ENCODE results near the gene ITCH.

Gene ITCH

GRCh38 chr20:34535857-34536256, 172.8 kb downstream of the ITCH start:
- Mint-ChIP-seq H3K36me3 (ENCODE audit: low read depth) (peaks cover 18% of the 10 kb centered on the region), H3K4me3 (no peak overlapping the region), H3K27me3 (no peaks in the 10 kb centered on the region), H3K9me3 (no peaks in the 10 kb centered on the region), H3K4me1 (no peaks in the 10 kb centered on the region), H3K27ac (no peak overlapping the region)
- ATAC-seq (no peak), DNase-seq (no peak)

GRCh38 chr20:34536798-34537394, 173.8 kb downstream of the ITCH start:
- peaks cover 23% of the 10 kb centered on the region for H3K36me3 Mint-ChIP-seq (ENCODE audit: low read depth)
- no peaks in the 10 kb centered on the region for H3K9me3 Mint-ChIP-seq
- no peak overlapping the region for H3K4me3 Mint-ChIP-seq
- H3K27ac Mint-ChIP-seq = no peak overlapping the region
- peak; percentile 30 for ATAC-seq
- no peaks in the 10 kb centered on the region for H3K27me3 Mint-ChIP-seq
- peaks cover 6% of the 10 kb centered on the region for H3K4me1 Mint-ChIP-seq
- peak; percentile 53 for DNase-seq

- no peak overlapping the region for H3K27ac Mint-ChIP-seq
- DNase-seq (no peak), ATAC-seq (no peak)
- H3K4me1 Mint-ChIP-seq = peaks cover 6% of the 10 kb centered on the region
- H3K36me3 Mint-ChIP-seq (ENCODE audit: low read depth) = peaks cover 21% of the 10 kb centered on the region
- H3K4me3 Mint-ChIP-seq = no peak overlapping the region
- H3K9me3 Mint-ChIP-seq = no peaks in the 10 kb centered on the region
- H3K27me3 Mint-ChIP-seq = no peaks in the 10 kb centered on the region
These were observed 174.6 kb downstream of the ITCH start for GRCh38 chr20:34537651-34538050.

DNA sequence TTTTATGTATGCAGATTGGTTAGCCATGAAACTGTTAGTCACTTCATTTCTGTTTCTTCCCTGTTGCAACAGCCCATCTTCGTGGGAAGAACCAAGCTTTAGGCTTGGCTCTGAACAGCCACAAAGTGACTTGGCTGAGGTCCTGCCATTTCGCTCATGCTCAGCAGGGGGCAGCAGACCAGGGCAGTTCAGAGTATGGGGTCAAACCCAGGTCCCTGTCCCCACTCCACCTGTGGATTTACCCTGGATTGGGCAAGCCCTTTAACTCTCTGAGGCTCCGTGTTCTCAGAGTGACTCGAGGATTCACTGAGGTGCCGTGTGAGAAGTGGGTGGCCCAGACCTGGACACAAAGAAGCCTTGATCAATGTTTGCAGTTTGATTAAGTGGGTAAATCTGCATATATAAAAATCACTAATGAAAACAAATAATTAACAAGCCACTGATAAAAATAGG, 175.6 kb downstream of the ITCH start:
- peaks cover 6% of the 10 kb centered on the region for H3K4me1 Mint-ChIP-seq
- DNase-seq (peak; percentile 67), ATAC-seq (peak; percentile 45)
- H3K27me3 Mint-ChIP-seq = no peaks in the 10 kb centered on the region
- H3K4me3 Mint-ChIP-seq = no peak overlapping the region
- no peaks in the 10 kb centered on the region for H3K9me3 Mint-ChIP-seq
- no peak overlapping the region for H3K27ac Mint-ChIP-seq
- H3K36me3 Mint-ChIP-seq (ENCODE audit: low read depth) = peaks cover 21% of the 10 kb centered on the region

DNA sequence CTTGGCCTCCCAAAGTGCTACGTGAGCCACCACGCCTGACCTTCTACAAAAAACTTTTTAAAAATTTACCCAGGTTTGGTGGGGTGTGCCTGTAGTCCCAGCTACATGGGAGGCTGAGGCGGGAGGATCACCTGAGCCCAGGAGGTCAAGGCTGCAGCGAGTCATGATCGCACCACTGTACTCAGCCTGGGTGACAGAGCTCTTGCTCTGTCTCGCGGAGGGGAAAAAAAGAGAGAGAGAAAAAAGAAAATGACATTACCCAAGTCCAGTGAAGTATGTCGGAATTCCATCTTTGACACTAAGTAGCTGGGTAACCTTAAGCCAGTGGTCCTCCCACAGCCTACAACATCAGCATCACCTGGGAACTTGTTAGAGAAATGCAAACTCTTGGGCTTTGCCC, 176.7 kb downstream of the ITCH start:
- ATAC-seq (no peak), DNase-seq (no peak)
- H3K9me3 Mint-ChIP-seq = no peaks in the 10 kb centered on the region
- H3K27ac Mint-ChIP-seq = no peak overlapping the region
- H3K4me3 Mint-ChIP-seq = no peak overlapping the region
- peaks cover 13% of the 10 kb centered on the region for H3K4me1 Mint-ChIP-seq
- H3K36me3 Mint-ChIP-seq (ENCODE audit: low read depth) = peaks cover 18% of the 10 kb centered on the region
- no peaks in the 10 kb centered on the region for H3K27me3 Mint-ChIP-seq

GRCh38 chr20:34540596-34541263, 177.7 kb downstream of the ITCH start:
- H3K4me1 Mint-ChIP-seq = peaks cover 13% of the 10 kb centered on the region
- H3K4me3 Mint-ChIP-seq = no peak overlapping the region
- H3K36me3 Mint-ChIP-seq (ENCODE audit: low read depth) = peaks cover 15% of the 10 kb centered on the region
- peak overlapping the region; percentile 84 for H3K27ac Mint-ChIP-seq
- no peaks in the 10 kb centered on the region for H3K27me3 Mint-ChIP-seq
- H3K9me3 Mint-ChIP-seq = no peaks in the 10 kb centered on the region
- ATAC-seq (no peak), DNase-seq (no peak)

DNA sequence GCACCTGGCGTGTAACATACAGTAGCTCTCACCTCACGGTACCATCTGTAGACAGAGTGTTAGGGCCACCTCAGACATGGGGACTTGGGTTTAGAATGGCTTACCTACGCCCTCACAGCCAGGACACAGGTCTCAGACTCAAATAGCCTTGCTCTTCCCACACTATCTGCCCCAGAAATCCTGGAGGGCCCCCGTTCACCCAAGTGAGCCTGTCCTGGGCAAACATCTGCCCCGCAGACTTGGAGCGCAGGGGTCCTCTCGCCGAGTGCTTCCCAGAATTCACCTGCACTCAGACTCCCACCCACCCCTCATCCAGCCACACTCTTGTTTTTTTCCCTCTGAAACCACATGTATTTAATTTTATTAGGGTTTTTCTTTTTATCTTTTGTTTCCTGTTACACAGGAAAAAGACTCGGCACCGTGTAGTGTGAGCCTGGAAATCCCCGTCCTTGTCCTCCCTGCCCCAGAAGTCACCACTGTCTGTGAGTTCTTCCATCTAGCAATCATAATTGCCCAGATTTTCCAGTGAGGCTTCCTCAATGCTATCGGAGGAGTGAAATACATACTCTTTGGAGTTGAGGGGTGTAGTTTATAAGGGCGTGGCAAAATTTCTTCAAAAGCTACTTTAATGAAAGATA, 178.3 kb downstream of the ITCH start:
- ATAC-seq (peak; percentile 26), DNase-seq (no peak)
- H3K9me3 Mint-ChIP-seq = no peaks in the 10 kb centered on the region
- peaks cover 13% of the 10 kb centered on the region for H3K4me1 Mint-ChIP-seq
- H3K4me3 Mint-ChIP-seq = no peak overlapping the region
- no peaks in the 10 kb centered on the region for H3K27me3 Mint-ChIP-seq
- peak overlapping the region; percentile 84 for H3K27ac Mint-ChIP-seq
- H3K36me3 Mint-ChIP-seq (ENCODE audit: low read depth) = peaks cover 15% of the 10 kb centered on the region

GRCh38 chr20:34541917-34542316, 178.8 kb downstream of the ITCH start:
- peak overlapping the region; percentile 84 for H3K27ac Mint-ChIP-seq
- no peaks in the 10 kb centered on the region for H3K27me3 Mint-ChIP-seq
- peaks cover 13% of the 10 kb centered on the region for H3K4me1 Mint-ChIP-seq
- DNase-seq (no peak), ATAC-seq (no peak)
- peaks cover 12% of the 10 kb centered on the region for H3K36me3 Mint-ChIP-seq (ENCODE audit: low read depth)
- no peak overlapping the region for H3K4me3 Mint-ChIP-seq
- H3K9me3 Mint-ChIP-seq = no peaks in the 10 kb centered on the region

GRCh38 chr20:34542439-34542838, 179.4 kb downstream of the ITCH start:
- DNase-seq (no peak), ATAC-seq (no peak)
- no peak overlapping the region for H3K4me3 Mint-ChIP-seq
- H3K4me1 Mint-ChIP-seq = peaks cover 13% of the 10 kb centered on the region
- no peak overlapping the region for H3K27ac Mint-ChIP-seq
- peaks cover 7% of the 10 kb centered on the region for H3K36me3 Mint-ChIP-seq (ENCODE audit: low read depth)
- no peaks in the 10 kb centered on the region for H3K27me3 Mint-ChIP-seq
- H3K9me3 Mint-ChIP-seq = no peaks in the 10 kb centered on the region

GRCh38 chr20:34543463-34544056, 180.5 kb downstream of the ITCH start:
- H3K36me3 Mint-ChIP-seq (ENCODE audit: low read depth) = peaks cover 6% of the 10 kb centered on the region
- H3K4me3 Mint-ChIP-seq = no peak overlapping the region
- H3K27ac Mint-ChIP-seq = no peak overlapping the region
- DNase-seq = no peak
- peaks cover 13% of the 10 kb centered on the region for H3K4me1 Mint-ChIP-seq
- ATAC-seq = no peak
- H3K9me3 Mint-ChIP-seq = no peaks in the 10 kb centered on the region
- no peaks in the 10 kb centered on the region for H3K27me3 Mint-ChIP-seq

DNA sequence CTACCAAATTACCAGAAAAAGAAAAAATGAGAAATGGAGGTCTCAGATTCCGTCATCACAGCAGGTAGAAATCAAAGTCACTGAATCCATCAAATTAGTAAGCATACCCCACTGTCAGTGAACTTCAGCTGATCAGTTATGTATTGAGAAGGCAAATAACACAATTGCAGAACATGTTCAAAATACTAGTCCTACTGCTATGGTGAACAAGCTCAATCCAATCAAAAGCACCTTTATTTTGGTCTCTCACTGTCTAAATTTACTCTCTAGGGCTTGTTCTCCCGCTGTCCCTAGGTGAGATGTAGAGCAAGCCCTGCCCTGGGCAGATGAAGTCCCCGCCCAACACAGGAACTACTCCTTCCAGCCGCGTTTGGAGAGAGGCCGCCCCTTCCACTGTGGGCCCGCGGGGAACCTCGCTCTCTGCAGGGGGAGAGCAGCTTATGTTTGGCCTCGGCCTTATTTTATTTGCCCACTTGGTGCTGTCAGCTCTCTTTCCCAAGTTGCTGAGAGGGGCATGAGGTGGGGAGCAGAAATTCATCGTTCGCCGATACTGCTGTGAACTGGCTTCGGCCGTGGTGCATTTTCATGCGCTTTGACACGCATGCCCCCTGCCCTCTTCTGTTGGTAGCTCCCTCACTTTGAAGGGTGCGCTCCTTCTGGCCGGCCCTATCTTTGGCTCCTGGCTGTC, 181.2 kb downstream of the ITCH start:
- ATAC-seq (peak; percentile 58), DNase-seq (peak; percentile 21)
- H3K4me3 Mint-ChIP-seq = no peak overlapping the region
- H3K4me1 Mint-ChIP-seq = peaks cover 13% of the 10 kb centered on the region
- peaks cover 6% of the 10 kb centered on the region for H3K36me3 Mint-ChIP-seq (ENCODE audit: low read depth)
- H3K9me3 Mint-ChIP-seq = no peaks in the 10 kb centered on the region
- H3K27ac Mint-ChIP-seq = no peak overlapping the region
- no peaks in the 10 kb centered on the region for H3K27me3 Mint-ChIP-seq

GRCh38 chr20:34546751-34547181, 183.7 kb downstream of the ITCH start:
- peaks cover 7% of the 10 kb centered on the region for H3K4me1 Mint-ChIP-seq

GRCh38 chr20:34547844-34548613, 185.0 kb downstream of the ITCH start:
- Mint-ChIP-seq H3K36me3 (ENCODE audit: low read depth) (no peaks in the 10 kb centered on the region), H3K27ac (no peak overlapping the region), H3K9me3 (no peaks in the 10 kb centered on the region), H3K4me3 (no peak overlapping the region), H3K27me3 (no peaks in the 10 kb centered on the region), H3K4me1 (peaks cover 7% of the 10 kb centered on the region)
- no peak for ATAC-seq
- DNase-seq = no peak

More at GRCh38 chr20:34546751-34547181, 183.7 kb downstream of the ITCH start:
- H3K36me3 Mint-ChIP-seq (ENCODE audit: low read depth) = no peaks in the 10 kb centered on the region
- no peaks in the 10 kb centered on the region for H3K27me3 Mint-ChIP-seq
- H3K4me3 Mint-ChIP-seq = no peak overlapping the region
- ATAC-seq = no peak
- no peak for DNase-seq
- H3K27ac Mint-ChIP-seq = no peak overlapping the region
- no peaks in the 10 kb centered on the region for H3K9me3 Mint-ChIP-seq
